DMS79 treated with DMSO at 0.1 percent for 48 hours (cell line): ENCODE data around the gene CYP19A1.
A peak's percentile ranks its signal among the peaks of the same experiment; 100 is the strongest.

Experiments
- DNase-seq: peaks from one replicate; lab custom pipeline; 2025; lab: John Stamatoyannopoulos, UW

Gene CYP19A1

DNA sequence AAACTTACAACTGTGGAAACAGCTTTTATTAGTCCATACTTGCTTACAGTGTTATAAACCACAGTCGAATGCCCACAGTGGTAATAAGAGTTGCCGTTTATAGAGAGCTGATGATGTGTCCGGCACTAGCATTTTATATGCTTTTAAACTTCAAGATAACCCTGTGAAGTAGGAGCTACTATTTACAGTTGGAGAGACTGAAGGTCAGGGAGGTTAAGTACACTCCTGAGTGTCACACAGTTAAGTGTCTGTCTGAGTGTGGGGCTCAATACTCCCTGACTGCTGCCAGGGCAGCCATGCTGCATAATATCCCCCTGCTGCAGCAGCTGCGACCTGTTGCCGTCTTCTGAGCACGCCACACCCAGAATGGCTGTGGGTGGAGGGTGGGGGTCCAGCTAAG lies 153.8 kb downstream of the CYP19A1 start:
- DNase-seq = no peak

DNA sequence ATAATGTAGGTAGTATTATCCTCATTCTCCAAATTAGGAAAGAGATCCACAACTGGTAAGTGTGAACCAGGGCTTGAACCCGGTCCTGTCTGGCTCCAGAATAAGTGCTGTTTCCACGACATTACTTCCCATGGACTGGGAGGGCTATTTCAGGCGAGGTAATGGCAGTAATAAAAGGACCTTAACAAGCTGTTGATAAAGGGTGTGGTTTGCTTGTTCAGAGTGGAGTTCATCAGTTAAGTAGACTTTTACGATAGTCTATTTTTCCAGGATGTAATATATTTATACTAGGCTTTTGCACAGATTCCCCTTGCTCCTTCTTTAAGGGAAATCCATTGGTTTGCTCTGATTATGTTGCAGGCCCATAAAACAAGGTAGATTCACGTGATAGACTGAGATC lies 155.3 kb downstream of the CYP19A1 start:
- DNase-seq = no peak

DNA sequence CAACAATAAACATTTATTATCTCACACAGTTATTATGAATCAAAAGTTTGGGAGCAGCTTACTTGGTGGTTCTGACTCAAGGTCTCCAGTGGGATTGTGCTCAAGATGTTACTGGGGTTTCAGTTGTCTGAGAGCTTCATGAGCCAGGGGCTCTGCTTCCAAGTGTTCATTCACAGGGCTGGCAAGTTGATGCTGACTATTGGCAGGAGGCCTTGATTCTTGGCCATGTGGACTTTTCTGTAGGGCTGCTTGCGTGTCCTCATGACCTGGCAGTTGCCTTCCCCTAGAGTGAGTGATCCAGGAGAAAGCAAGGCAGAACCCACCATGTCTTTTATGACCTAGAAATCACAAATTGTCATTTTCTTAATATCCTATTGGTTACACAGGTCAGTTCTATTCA lies 156.5 kb downstream of the CYP19A1 start:
- DNase-seq = no peak

DNA sequence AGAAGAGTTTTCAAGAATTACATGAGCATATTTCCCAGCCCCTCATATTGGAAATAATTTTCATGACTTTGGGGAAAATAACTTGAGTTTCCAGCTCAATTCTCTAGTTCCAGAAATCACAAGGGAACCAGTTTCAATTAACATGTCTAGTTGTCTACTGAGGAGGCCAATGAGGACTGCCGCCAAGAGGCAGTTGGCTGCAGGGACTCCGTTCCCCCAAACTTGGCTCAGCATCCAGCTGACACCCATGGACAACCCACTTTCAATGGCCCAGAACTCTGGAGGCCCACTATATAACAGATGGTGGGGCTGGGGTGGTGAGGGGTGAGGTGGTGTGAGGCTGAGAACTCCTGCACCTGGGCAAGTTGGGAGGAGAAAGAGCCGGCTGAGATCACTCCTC lies 157.2 kb downstream of the CYP19A1 start:
- no peak for DNase-seq

DNA sequence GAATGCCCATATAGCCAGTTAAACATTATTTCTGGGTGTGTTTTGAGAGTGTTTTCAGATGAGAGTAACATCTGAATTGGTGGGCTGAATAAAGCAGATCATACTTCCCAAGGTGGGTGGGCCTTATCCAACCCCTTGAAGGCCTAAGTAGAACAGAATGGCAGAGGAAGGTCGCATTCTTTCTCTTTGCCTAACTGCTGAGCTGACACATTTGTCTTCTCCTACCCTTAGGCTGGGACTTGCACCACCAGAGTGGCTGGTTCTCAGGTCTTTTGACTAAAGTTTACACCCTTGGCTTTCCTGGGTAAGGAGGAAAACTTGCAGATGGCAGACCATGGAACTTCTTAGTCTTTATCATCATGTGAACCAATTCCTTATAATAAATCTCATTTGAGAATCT lies 157.9 kb downstream of the CYP19A1 start:
- no peak for DNase-seq

DNA sequence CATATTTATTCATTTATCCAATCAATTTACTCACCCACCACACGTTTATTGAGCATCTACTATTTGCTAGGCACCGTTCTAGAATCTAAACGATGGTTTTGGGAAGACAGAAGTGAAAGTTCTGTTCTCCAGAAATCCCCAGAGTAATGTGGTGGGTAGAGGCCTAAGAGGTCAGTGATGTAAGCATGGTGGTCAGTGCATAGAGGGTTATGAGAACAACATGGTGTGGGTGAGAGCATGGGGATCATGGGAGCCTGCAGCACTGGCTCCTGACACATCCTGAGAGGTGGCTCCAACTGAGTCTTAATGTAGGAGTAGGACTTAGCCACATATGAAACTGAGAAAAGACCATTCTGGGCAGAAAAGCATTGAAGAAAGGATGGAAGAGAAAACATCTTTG lies 158.4 kb downstream of the CYP19A1 start:
- DNase-seq = no peak

DNA sequence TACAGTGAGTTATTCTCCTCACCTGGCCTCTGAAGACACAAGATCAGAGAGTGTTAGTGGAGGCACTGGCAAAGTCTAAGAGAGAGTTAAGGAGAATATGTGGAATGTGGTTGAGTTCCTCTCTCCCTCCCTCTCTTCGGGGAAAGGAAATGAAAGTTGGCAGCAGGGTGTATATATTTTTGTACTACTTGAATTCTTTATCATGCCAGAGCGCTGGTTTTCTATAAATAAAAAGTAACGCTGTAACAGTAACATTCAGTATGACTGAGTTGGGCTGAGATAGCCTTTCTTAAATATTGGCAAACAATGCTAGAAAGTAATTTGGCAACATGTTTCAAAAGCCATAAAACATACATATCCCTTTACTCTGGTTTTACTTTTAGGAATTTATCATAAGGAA lies 166.2 kb downstream of the CYP19A1 start:
- no peak for DNase-seq

DNA sequence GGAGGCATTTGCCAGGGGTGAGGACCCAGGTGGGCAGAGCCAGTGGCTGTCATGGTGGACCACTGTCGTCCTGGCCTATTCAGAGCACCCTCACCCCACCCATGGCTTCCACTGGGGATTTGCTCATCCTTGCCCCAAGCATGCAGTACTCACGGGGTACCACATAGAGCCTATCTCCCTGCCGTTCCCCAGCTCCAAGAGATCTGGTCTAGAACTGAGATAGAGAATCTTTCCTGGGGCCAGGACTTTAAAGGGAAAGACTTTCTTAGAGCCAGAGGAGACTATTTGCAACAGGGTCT lies 166.8 kb downstream of the CYP19A1 start:
- no peak for DNase-seq

DNA sequence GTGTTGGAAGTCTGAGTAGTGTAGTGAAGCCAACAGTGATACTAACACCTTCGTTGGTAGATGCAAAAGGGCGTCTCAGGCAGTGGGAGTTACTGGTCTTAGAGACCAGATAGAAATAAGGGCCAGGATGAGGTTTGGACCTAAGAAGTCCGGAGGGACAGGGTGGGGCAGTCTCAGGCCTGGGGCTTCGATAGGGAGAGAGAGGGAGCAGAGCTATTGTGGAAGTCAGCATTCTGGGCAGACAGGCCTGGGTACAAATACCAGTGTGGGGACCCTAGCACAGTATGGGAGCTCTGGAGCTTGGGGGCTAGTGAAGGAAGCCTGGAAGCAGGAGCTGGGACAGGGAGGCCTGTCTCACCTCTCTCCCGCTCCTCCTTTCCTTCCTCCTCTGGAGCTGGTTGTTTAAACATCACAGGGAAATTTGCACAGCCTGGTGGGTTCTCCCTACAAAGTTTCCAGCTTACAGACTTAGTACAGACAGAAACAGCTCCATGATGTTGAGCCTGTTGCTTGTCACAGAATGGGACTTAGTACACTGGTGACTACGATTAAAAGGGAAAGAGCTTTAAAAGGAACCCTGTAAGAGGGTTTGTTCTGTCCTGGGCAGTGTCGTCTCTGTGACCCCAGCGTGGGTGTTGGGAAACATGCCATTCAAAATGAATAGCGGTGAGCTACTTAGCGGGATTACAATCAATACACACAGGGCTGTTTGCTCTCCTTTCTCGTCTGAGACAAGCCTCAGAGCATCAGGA lies 167.3 kb downstream of the CYP19A1 start:
- no peak for DNase-seq

DNA sequence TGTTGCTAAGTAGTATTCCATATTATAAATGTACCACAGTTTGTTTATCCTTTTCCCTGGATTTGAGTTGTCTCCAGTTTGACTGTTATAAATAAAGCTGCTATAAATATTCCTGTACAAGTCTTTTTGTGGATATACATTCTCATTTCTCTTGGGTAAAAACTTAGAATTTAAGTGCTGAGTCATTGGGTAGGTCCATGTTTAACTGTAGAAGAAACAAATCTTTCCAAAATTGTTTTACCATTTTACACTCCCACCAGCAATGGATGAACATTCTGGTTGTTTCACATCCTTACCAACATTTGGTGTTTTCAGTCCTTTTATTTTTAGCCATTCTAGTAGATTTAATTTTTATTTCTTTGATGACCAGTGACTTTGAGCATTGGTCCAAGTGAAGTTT lies 169.7 kb downstream of the CYP19A1 start:
- no peak for DNase-seq

DNA sequence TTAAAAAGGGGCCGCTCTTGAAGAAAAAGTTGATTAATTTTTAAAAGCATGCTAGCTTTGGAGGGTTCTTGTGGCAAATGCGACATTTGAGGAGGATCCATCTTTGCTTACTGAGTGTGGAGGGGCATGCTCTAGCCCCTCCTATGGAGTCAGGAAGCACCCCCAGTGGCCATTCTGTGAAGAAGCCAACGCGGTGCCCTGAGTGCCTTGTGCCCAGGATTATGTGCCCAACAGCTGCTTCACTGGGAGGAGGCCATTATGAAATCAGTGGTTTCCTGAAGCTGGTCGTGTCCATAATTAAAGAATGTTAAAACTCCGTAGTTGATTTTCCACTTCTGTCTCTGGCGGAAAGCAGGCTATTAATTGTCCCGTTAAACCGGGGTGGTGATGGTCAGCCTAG lies 174.6 kb downstream of the CYP19A1 start:
- no peak for DNase-seq

DNA sequence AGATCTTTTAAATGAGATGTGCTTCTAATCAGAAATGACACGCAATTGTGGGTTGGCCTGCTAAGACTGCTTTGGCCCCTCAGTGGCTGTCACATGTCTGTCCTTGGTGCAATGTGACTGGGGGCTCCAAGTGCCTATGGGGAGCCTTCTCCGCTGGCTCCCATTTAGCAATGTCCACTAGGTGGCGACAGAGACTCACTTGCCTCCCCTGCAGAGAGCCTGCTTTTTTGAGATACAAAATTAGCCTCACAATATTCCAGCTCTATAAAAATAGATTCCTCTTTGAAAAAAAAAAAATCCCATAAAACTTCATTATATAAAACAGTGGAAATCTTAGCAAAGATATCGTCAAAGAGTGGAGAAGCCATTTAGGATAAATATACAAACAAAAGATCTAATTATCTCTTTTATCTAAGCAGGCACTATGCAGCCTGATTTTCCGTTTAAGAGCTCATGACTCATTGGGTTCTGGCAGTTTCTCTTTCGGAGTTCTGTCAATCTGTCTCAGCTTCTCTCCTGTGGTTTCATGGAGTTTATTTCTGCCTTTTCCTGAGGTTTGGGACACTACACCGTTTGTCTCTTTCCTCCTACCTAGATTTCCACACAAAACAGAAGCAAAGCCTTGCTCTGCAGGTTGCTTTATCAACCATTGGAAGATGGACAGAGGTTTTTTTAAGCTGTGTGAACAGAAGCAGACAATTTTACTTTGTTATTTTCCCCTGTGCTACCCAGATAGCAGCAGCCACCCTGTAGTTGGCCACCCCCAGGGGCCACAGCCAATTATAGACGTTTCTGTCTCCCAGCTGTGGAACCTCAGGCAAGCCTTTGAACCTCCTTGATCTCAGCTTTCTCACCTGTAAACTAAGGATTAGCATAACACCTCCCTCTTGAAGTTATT lies 175.3 kb downstream of the CYP19A1 start:
- peak; percentile 12 for DNase-seq

DNA sequence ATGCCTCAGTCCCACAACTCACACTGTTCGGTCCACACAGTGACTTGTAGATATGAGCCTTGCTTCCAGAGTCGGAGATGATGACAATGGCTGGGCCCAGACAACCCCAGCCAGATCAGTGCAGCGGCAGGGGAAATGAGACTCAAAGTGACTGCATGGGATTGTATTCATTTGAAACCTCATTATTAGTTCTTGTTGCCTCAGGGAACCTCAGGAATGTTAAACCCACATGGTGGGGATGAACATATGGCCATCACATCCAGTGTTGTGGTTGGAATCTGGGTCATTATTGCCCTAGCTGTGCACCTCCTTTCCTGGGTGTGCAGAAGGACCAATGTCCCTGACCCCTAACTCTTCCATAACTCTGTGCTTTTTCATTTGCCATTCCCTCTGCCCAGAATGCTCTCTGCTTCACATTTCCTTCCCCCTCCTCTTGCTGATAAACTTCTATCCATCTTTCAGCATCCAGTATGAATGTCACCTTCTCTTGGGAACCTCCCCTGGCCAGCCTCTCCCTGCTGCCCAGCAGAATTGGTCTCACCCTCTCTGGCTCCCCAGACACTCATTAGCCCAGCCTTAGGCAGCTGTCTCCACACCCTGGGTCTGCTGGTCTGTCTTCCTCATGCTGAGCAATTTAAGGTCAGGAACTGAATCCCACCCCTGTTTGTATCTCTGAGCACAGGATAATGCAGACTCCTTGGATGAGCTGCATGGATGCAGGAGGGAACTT lies 176.7 kb downstream of the CYP19A1 start:
- no peak for DNase-seq

DNA sequence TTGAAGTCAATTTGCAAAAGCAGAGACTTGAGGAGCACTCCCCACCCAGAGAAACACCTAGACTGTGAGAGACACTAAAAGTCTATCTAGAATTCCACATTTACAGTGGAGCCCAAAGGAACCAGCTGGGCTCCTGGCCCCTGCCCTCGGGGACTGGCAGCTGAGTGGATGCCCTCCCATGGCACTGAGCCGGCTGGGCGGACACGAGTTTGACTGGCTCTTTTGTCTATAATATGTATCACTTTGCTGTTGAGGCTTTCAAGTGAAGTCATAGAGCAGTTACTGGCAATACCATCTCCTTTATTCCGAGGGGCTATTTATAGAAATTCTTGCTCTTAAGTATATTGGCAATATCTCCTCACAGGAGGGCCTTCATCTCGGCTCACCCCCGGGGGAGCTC lies 177.9 kb downstream of the CYP19A1 start:
- no peak for DNase-seq
